NCI-H2107 treated with DMSO at 0.1 percent for 48 hours (cell line): ENCODE results near the gene MAP6.

ENCODE experiments used
- DNase-seq: peaks from one replicate; lab custom pipeline; 2025; ENCODE audit not compliant: unreplicated experiment; lab: John Stamatoyannopoulos, UW

Gene MAP6

GRCh38 chr11:75667255-75667830 lies 1.5 kb downstream of the MAP6 start:
- peak; percentile 26 for DNase-seq

- no peak for DNase-seq
These were observed 2.8 kb downstream of the MAP6 start for GRCh38 chr11:75665990-75666389.

GRCh38 chr11:75665126-75665525 lies 3.7 kb downstream of the MAP6 start:
- no peak for DNase-seq

- no peak for DNase-seq
These were observed 4.4 kb downstream of the MAP6 start for GRCh38 chr11:75664389-75664788.

GRCh38 chr11:75663808-75664207 lies 5.0 kb downstream of the MAP6 start:
- no peak for DNase-seq

- no peak for DNase-seq
These were observed 9.0 kb downstream of the MAP6 start for GRCh38 chr11:75659836-75660235.

GRCh38 chr11:75656044-75656727 lies 12.7 kb downstream of the MAP6 start:
- no peak for DNase-seq

- DNase-seq: no peak
These were observed 13.2 kb downstream of the MAP6 start for GRCh38 chr11:75655605-75656004.

- DNase-seq: no peak
These were observed 14.5 kb downstream of the MAP6 start for GRCh38 chr11:75654314-75654713.

- no peak for DNase-seq
These were observed 15.3 kb downstream of the MAP6 start for GRCh38 chr11:75653532-75653931.

- no peak for DNase-seq
These were observed 15.9 kb downstream of the MAP6 start for GRCh38 chr11:75652936-75653335.

GRCh38 chr11:75651218-75651617 lies 17.6 kb downstream of the MAP6 start:
- no peak for DNase-seq

GRCh38 chr11:75650167-75650723 lies 18.6 kb downstream of the MAP6 start:
- no peak for DNase-seq

GRCh38 chr11:75644946-75645345 lies 23.9 kb downstream of the MAP6 start:
- DNase-seq: no peak

GRCh38 chr11:75644370-75644769 lies 24.5 kb downstream of the MAP6 start:
- DNase-seq: no peak

GRCh38 chr11:75642402-75643113 lies 26.3 kb downstream of the MAP6 start:
- DNase-seq: no peak

GRCh38 chr11:75639762-75640181 lies 29.1 kb downstream of the MAP6 start:
- DNase-seq: peak; percentile 96

- DNase-seq: no peak
These were observed 30.8 kb downstream of the MAP6 start for GRCh38 chr11:75637998-75638397.

GRCh38 chr11:75635066-75635862 lies 33.6 kb downstream of the MAP6 start:
- peak; percentile 29 for DNase-seq

- no peak for DNase-seq
These were observed 35.3 kb downstream of the MAP6 start for GRCh38 chr11:75633409-75634066.

- DNase-seq: no peak
These were observed 35.9 kb downstream of the MAP6 start for GRCh38 chr11:75632962-75633361.
